Right lobe of liver (tissue), 6 donors: ENCODE results near the gene VGLL4. TPM values are rescaled to one million over a fixed set of nuclear protein-coding genes. Genes with fewer than 3 reads are reported as not detected.

Experiments used
- ATAC-seq, 4 donors: fragments of 200-7000 bp; cut with Tn5 transposase; one replicate each; pipeline ENCODE4 v1.9.1; 2020; ENCODE audit warnings: mild to moderate bottlenecking in 4 of 4, moderate library complexity in 4 of 4
- DNase-seq, 3 donors: peaks; one replicate each; pipeline ENCODE4 v3.0.0-alpha.2; 2020
- H3K27ac ChIP-seq, 3 donors: fragments of 200-600 bp; one replicate each; pipeline ENCODE4 v1.8.0; 2022
- H3K27me3 ChIP-seq, 2 donors: fragments of 200-600 bp; one replicate each; pipeline ENCODE4 v1.8.0; 2022
- H3K36me3 ChIP-seq, 4 donors: fragments of 200-600 bp; sonication (generic) in 1 of 4; one replicate each; pipeline versions ENCODE4 v1.5.1 to v1.8.0; 2017 to 2022; ENCODE audit warnings: control low read depth in 1 of 4
- H3K4me1 ChIP-seq, 4 donors: fragments of 200-600 bp; sonication (generic) in 1 of 4; one replicate each; pipeline versions ENCODE4 v1.5.1 to v1.8.0; 2017 to 2022; ENCODE audit warnings: control low read depth in 1 of 4
- H3K4me3 ChIP-seq, 3 donors: fragments of 200-600 bp; one replicate each; pipeline ENCODE4 v1.8.0; 2022
- H3K9me3 ChIP-seq, 4 donors: fragments of 200-600 bp; sonication (generic) in 1 of 4; one replicate each; pipeline versions ENCODE4 v1.5.1 to v1.8.0; 2017 to 2022; ENCODE audit warnings: control low read depth in 1 of 4
- CTCF ChIP-seq, 4 donors: fragments of 200-600 bp in 3 of 4; fragments of 450-650 bp in 1 of 4; IDR thresholded peaks; one replicate each; pipeline versions ENCODE4 v1.5.1 to v1.8.0; 2016 to 2022; ENCODE audit warnings: antibody characterized with exemption in 4 of 4, mild to moderate bottlenecking in 2 of 4
- POLR2A ChIP-seq: fragments of 450-650 bp; IDR thresholded peaks from one replicate; pipeline ENCODE4 v1.6.1; 2017; ENCODE audit warnings: antibody characterized with exemption, mild to moderate bottlenecking
- WGBS: methylation state at CpG from one replicate; pipeline ENCODE4 v1.1.6; 2018; ENCODE audit warnings: low coverage, low lambda C conversion rate; ENCODE audit not compliant: insufficient coverage; ENCODE audit errors: missing lambda C conversion rate; 5-methylcytosine and 5-hydroxymethylcytosine counted together
- intact Hi-C, 2 donors: fragments of 100-400 bp; cut with DNase I; formaldehyde crosslinking; loops; one replicate each; pipeline versions ENCODE4 v1.11.2 to v1.14.1; 2022
- total RNA-seq, 6 experiments: library from RNA; depleted of rRNA in 2 of 6; stranded (reverse); fragments of >200 nt in 2 of 6; fragmentation: NEBNext Ultra II Directional in 3 of 6; extraction: Animal tissue kit (Norgen Biotek cat#: 25700) in 3 of 6; gene quantifications; one replicate each; pipeline versions ENCODE4 v1.1.0 to v1.2.4, GENCODE V29; 2016 to 2023
- donor health status: DM: no; HTN: yes; CAD: no.
- donor health status: DM: no; HTN: no; CAD: no.
- donor health status: DM: no; HTN: no; CAD: no.
- donor health status: DM: no; HTN: yes; CAD: no.
- donor health status: DM: no; HTN: yes; CAD: no.

VGLL4 gene
- total RNA-seq, 6 experiments from 2014 or later = 10.4 to 22.4 (median 15.2) TPM

- peaks cover 0 to 8% (median 4%) of the 10 kb centered on the region in 4 donors for H3K4me1 ChIP-seq
- no peak overlapping the region for H3K27ac ChIP-seq
- 90% methylated on average over 19 of the region's 23 CpGs for WGBS
Observed at GRCh38 chr3:11555881-11556633, 87.7 kb downstream of the VGLL4 start.

GRCh38 chr3:11555211-11555782 lies 88.4 kb downstream of the VGLL4 start:
- DNase-seq (no peak), ATAC-seq (no peak)
- Histone ChIP-seq H3K4me1 (peaks cover 0 to 8% (median 4%) of the 10 kb centered on the region in 4 donors), H3K4me3 (no peak overlapping the region), H3K9me3 (no peaks in the 10 kb centered on the region), H3K36me3 (peaks cover 0 to 19% (median 5%) of the 10 kb centered on the region in 4 donors), H3K27me3 (no peaks in the 10 kb centered on the region), H3K27ac (no peak overlapping the region)
- 71% methylated on average over 3 of the region's 13 CpGs for WGBS
- TF ChIP-seq POLR2A (no peak), CTCF (IDR thresholded peaks at IDR 0.05) (no peak)
- intact Hi-C loops = no loop called here

More at GRCh38 chr3:11555881-11556633, 87.7 kb downstream of the VGLL4 start:
- Histone ChIP-seq H3K9me3 (no peaks in the 10 kb centered on the region), H3K4me3 (no peak overlapping the region), H3K36me3 (peaks cover 0 to 19% (median 5%) of the 10 kb centered on the region in 4 donors), H3K27me3 (no peaks in the 10 kb centered on the region)
- DNase-seq = no peak
- no peak for ATAC-seq
- intact Hi-C loops = no loop called here
- TF ChIP-seq POLR2A (no peak), CTCF (IDR thresholded peaks at IDR 0.05) (no peak)

- H3K36me3 ChIP-seq = peaks cover 0 to 19% (median 5%) of the 10 kb centered on the region in 4 donors
- intact Hi-C loops = no loop called here
- no peaks in the 10 kb centered on the region for H3K27me3 ChIP-seq
- peaks cover 0 to 8% (median 4%) of the 10 kb centered on the region in 4 donors for H3K4me1 ChIP-seq
- H3K27ac ChIP-seq = no peak overlapping the region
- WGBS = 83% methylated on average over 1 of the region's 12 CpGs
- no peaks in the 10 kb centered on the region for H3K9me3 ChIP-seq
- no peak overlapping the region for H3K4me3 ChIP-seq
- DNase-seq (no peak), ATAC-seq (no peak)
- TF ChIP-seq CTCF (IDR thresholded peaks at IDR 0.05) (no peak), POLR2A (no peak)
Observed at GRCh38 chr3:11554666-11555065, 89.0 kb downstream of the VGLL4 start.

- ATAC-seq = peak in 2 of 4 donors; percentile 13 to 24
- Histone ChIP-seq H3K4me1 (peaks cover 0 to 8% (median 4%) of the 10 kb centered on the region in 4 donors), H3K9me3 (no peaks in the 10 kb centered on the region), H3K4me3 (no peak overlapping the region), H3K36me3 (peaks cover 0 to 19% (median 5%) of the 10 kb centered on the region in 4 donors), H3K27ac (no peak overlapping the region), H3K27me3 (no peaks in the 10 kb centered on the region)
- TF ChIP-seq CTCF (IDR thresholded peaks at IDR 0.05) = no peak
- no peak for TF ChIP-seq POLR2A
- intact Hi-C loops = no loop called here
- WGBS = 100% methylated on average over 2 of the region's 3 CpGs
- DNase-seq = no peak
Observed at GRCh38 chr3:11554236-11554610, 89.5 kb downstream of the VGLL4 start.
